Right atrium auricular region (tissue), 2 donors: Measurements from ENCODE around the gene APOL5. TPM values are rescaled to one million over a fixed set of nuclear protein-coding genes. Genes with fewer than 3 reads are reported as not detected.

Experiments
- DNase-seq: peaks from one replicate; pipeline ENCODE4 v3.0.0-alpha.2; 2019; ENCODE audit warnings: low spot score
- H3K27ac ChIP-seq, 2 donors: fragments of 200-600 bp; sonication (generic); 1 replicate in 1 of 2; 2 replicates in 1 of 2; pipeline ENCODE4 v1.5.1; 2016 to 2019
- H3K27me3 ChIP-seq, 2 donors: fragments of 200-600 bp; sonication (generic); one replicate each; pipeline versions ENCODE4 v1.5.1 to v1.6.0; 2017 to 2019
- H3K36me3 ChIP-seq: fragments of 200-600 bp; sonication (generic); one replicate; pipeline ENCODE4 v1.5.1; 2016
- H3K4me1 ChIP-seq, 2 donors: fragments of 200-600 bp; sonication (generic); one replicate each; pipeline versions ENCODE4 v1.5.1 to v1.6.0; 2017 to 2019
- H3K4me3 ChIP-seq, 2 donors: fragments of 200-600 bp; sonication (generic); 1 replicate in 1 of 2; 2 replicates in 1 of 2; pipeline ENCODE4 v1.5.1; 2017 to 2019; ENCODE audit warnings: mild to moderate bottlenecking in 1 of 2, moderate library complexity in 1 of 2
- H3K9me3 ChIP-seq, 2 donors: fragments of 200-600 bp; sonication (generic); one replicate each; pipeline ENCODE4 v1.5.1; 2019
- total RNA-seq, 2 donors: library from RNA; depleted of rRNA; stranded (reverse); fragments of >200 nt; gene quantifications; one replicate each; pipeline ENCODE4 v1.1.0, GENCODE V29; 2016
- TF ChIP-seq, protein P1 (sequence below), 2 donors: fragments of 200-600 bp; sonication (generic); IDR thresholded peaks; one replicate each; pipeline ENCODE4 v1.5.1; 2019; ENCODE audit warnings: antibody characterized with exemption in 2 of 2

APOL5 gene
- total RNA-seq, 2 donors from 2014 or later, result 0.74 TPM; not detected in 1

DNA sequence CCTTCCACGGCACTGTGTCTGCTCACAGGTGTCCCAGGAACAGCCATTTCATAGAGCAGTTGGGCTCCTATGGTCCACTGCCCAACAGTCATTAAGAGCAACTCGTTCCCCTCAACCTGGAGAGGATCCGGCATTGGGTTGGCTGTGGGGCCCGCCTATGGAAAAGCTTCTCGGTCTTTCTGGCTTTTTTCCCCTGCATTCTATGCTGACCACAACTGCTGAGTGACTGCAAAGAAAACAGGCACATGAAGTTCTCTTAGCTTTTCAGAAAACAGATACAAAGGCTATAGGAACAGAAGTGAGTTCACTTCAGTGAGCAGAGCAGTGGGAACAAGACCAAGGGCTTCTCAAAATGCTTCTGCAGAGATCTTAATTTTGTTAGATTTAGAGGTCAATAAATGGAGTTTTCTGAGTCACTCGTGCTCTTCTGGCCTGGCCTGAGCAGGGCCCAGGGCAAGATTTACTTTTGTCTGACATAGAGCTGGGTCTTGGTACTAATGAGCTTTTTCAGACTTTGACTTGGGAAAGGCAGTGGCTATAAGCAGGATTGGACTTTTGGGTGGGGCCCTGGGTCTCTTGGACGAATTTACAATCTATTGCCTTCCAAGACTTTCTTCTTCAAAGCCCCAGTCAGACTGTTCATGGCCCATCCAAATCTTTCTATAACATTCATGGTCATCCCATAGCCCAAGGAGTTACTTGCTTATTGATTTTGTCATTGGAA lies 13.6 kb upstream of the APOL5 start:
- Histone ChIP-seq H3K36me3 (no peaks in the 10 kb centered on the region), H3K27me3 (no peaks in the 10 kb centered on the region), H3K4me1 (no peaks in the 10 kb centered on the region), H3K9me3 (no peaks in the 10 kb centered on the region), H3K27ac (no peak overlapping the region), H3K4me3 (no peak overlapping the region)
- TF ChIP-seq, protein P1, sequence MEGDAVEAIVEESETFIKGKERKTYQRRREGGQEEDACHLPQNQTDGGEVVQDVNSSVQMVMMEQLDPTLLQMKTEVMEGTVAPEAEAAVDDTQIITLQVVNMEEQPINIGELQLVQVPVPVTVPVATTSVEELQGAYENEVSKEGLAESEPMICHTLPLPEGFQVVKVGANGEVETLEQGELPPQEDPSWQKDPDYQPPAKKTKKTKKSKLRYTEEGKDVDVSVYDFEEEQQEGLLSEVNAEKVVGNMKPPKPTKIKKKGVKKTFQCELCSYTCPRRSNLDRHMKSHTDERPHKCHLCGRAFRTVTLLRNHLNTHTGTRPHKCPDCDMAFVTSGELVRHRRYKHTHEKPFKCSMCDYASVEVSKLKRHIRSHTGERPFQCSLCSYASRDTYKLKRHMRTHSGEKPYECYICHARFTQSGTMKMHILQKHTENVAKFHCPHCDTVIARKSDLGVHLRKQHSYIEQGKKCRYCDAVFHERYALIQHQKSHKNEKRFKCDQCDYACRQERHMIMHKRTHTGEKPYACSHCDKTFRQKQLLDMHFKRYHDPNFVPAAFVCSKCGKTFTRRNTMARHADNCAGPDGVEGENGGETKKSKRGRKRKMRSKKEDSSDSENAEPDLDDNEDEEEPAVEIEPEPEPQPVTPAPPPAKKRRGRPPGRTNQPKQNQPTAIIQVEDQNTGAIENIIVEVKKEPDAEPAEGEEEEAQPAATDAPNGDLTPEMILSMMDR (IDR thresholded peaks at IDR 0.05), result no peak
- no peak for DNase-seq

DNA sequence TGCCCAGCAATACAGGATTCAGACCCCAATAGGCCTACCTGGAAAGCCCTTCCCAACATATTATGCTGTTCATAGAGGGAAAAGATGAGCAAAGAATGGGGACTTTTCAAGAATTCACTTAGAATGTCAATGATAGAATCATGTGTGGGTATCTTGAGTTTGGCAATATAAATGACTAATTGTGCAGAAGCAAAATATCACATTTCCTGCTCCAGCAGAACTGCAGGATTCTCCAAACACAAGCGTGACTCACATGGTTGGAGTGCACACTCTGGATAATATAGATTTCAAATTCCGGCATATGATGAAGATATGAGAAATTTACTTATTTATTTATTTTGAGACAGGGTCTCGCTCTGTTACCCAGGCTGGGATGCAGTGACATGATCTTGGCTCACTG lies 12.5 kb upstream of the APOL5 start:
- DNase-seq, result no peak
- no peak overlapping the region for H3K4me3 ChIP-seq
- H3K27ac ChIP-seq, result no peak overlapping the region
- H3K4me1 ChIP-seq, result no peaks in the 10 kb centered on the region
- H3K36me3 ChIP-seq, result no peaks in the 10 kb centered on the region
- no peaks in the 10 kb centered on the region for H3K27me3 ChIP-seq
- TF ChIP-seq, protein P1 (IDR thresholded peaks at IDR 0.05), result no peak
- H3K9me3 ChIP-seq, result no peaks in the 10 kb centered on the region

DNA sequence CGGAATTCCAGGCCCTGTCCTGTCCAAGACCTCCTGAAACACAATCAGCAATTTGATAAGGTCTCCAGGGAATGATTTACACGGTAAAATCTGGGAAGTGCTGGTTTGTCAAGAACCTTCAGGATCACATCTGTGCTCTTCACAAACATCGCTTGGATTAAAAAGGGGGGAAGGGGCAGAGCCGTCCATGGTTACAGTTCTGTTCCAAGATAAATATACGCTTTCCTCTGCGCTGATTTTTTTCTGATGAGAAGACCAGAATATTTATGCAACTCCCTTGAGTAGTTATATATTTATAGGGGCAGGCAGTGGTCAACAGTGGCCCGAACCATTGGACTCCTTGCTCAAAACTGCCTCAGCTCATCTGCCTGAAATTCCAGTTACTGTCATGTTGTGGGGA lies 9.2 kb upstream of the APOL5 start:
- Histone ChIP-seq H3K9me3 (peaks cover 0 to 9% of the 10 kb centered on the region in 2 donors), H3K27me3 (no peaks in the 10 kb centered on the region)
- TF ChIP-seq, protein P1 (IDR thresholded peaks at IDR 0.05), result no peak

DNA sequence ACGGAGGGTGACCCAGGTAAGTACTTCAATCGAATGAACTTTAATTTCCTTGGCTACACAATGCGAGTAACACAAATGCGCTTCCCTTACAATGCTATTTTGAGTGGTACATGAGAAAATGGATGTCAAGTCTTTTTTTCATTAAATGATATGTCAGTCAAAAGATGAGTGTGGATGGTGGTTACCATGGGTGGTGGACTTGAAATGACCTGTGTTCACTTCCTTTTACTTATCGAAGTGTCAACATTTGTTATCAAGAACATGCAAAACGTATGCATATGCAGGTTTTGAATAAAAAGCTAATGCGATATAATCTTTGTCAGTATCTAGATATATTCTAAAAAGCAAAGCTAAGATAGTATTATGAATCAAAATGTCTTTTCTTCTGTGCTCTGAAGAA lies 8.8 kb upstream of the APOL5 start:
- Histone ChIP-seq H3K9me3 (peaks cover 0 to 9% of the 10 kb centered on the region in 2 donors), H3K27ac (no peak overlapping the region), H3K4me3 (no peak overlapping the region), H3K36me3 (no peaks in the 10 kb centered on the region), H3K27me3 (no peaks in the 10 kb centered on the region), H3K4me1 (no peaks in the 10 kb centered on the region)
- no peak for DNase-seq
- TF ChIP-seq, protein P1 (IDR thresholded peaks at IDR 0.05), result no peak

More for the DNA sequence above, 9.2 kb upstream of the APOL5 start:
- DNase-seq, result no peak
- no peak overlapping the region for H3K4me3 ChIP-seq
- H3K36me3 ChIP-seq, result no peaks in the 10 kb centered on the region
- H3K4me1 ChIP-seq, result no peaks in the 10 kb centered on the region
- H3K27ac ChIP-seq, result no peak overlapping the region

DNA sequence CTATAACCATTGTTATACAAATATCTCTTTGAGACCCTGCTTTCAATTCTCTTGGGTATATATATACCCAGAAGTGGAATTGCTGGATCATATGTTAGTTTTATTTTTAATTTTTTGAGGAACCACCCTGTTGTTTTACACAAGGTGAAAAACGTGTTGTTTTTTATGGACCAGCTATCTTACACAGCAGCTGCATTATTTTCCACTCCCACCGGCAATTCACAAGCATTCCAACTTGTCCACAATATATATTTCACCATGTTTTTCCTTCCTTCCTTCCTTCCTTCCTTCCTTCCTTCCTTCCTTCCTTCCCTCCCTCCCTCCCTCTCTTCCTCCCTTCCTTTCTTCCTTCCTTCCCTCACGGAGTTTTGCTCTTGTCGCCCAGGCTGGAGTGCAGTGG lies 6.3 kb upstream of the APOL5 start:
- Histone ChIP-seq H3K36me3 (no peaks in the 10 kb centered on the region), H3K27me3 (no peaks in the 10 kb centered on the region), H3K4me1 (no peaks in the 10 kb centered on the region), H3K27ac (no peak overlapping the region), H3K4me3 (no peak overlapping the region), H3K9me3 (peaks cover 0 to 9% of the 10 kb centered on the region in 2 donors)
- DNase-seq, result no peak
- TF ChIP-seq, protein P1 (IDR thresholded peaks at IDR 0.05), result no peak

DNA sequence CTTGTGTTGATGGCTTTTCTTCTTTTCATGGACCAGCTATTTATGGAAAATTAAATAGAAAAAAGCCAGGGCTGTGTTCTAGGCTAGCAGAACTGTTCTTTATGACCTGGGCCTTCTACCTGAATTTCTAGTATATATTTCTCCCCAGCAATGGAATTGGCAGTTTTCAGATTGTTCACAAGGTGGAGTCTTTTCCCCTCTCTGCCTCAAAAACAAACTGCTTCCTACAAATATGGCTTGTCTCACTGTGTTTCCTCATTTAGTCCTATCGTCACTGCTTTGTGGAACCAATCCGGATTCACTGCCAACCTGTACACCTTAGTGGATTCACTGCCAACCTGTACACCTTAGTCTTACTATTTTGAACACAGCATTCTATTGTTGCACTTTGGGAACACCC lies 5.0 kb upstream of the APOL5 start:
- Histone ChIP-seq H3K9me3 (peaks cover 0 to 9% of the 10 kb centered on the region in 2 donors), H3K36me3 (no peaks in the 10 kb centered on the region), H3K27me3 (no peaks in the 10 kb centered on the region), H3K27ac (no peak overlapping the region), H3K4me1 (no peaks in the 10 kb centered on the region), H3K4me3 (no peak overlapping the region)
- no peak for DNase-seq
- TF ChIP-seq, protein P1 (IDR thresholded peaks at IDR 0.05), result no peak
